GM12875 (cell line): Measurements from ENCODE around the gene ITGA1.

Experiments
- H3K4me3 ChIP-seq: one replicate; pipeline ENCODE4 v1.5.1; 2011; ENCODE audit warnings: low read depth, low read length, control low read depth
- CTCF ChIP-seq: IDR thresholded peaks from 2 replicates; pipeline ENCODE4 v1.5.1; 2011; ENCODE audit warnings: low read depth, mild to moderate bottlenecking, control low read depth, inconsistent platforms, low read length, moderate library complexity, borderline replicate concordance; ENCODE audit not compliant: insufficient read depth

The ITGA1 gene

GRCh38 chr5:52920929-52921328, 133.2 kb downstream of the ITGA1 start:
- TF ChIP-seq CTCF = no peak
- no peak overlapping the region for H3K4me3 ChIP-seq

DNA sequence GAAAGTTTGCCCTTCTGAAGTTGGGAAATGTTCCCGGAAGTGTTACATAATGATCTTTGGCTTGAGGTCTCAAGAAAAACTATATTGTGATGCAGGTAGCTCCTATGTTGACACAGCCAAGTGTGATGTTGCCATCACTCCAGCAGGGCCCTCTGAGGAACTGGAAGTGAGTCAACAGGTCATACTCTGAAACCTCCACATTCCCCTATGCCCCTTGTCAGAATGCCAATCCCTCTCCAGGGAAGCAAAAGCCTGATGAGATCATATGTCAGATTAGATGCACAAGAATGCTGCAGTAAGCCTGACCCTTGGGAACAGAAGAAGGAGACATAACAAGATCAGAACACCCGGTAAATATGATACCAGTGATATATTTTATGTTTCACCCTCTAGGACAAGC, 134.7 kb downstream of the ITGA1 start:
- no peak for TF ChIP-seq CTCF
- no peak overlapping the region for H3K4me3 ChIP-seq

DNA sequence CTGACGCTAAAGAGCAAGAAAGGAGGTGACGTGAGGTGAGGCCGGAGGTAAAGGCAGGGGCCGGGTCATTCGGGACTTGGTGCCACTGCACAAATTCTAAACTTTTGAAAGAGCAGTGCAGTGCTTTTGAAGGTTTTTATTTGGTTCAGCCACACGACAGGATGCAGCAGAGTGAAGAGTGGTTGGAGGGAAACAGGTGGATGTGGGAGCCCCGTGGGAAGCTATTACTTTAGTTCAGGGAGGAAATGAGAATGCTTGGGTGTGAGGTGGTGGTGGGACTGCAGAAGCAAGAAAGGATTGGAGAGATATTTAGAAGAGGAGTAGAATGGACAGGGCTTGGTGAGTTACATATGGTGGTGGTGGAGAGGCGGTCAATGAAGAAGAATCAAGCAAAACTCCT, 136.7 kb downstream of the ITGA1 start:
- TF ChIP-seq CTCF = no peak

GRCh38 chr5:52925001-52925400, 137.3 kb downstream of the ITGA1 start:
- no peak for TF ChIP-seq CTCF
- H3K4me3 ChIP-seq = no peak overlapping the region

More for the DNA sequence above, 136.7 kb downstream of the ITGA1 start:
- H3K4me3 ChIP-seq = no peak overlapping the region

- no peak overlapping the region for H3K4me3 ChIP-seq
- TF ChIP-seq CTCF = no peak
Measured at GRCh38 chr5:52928689-52929088, 141.0 kb downstream of the ITGA1 start.

DNA sequence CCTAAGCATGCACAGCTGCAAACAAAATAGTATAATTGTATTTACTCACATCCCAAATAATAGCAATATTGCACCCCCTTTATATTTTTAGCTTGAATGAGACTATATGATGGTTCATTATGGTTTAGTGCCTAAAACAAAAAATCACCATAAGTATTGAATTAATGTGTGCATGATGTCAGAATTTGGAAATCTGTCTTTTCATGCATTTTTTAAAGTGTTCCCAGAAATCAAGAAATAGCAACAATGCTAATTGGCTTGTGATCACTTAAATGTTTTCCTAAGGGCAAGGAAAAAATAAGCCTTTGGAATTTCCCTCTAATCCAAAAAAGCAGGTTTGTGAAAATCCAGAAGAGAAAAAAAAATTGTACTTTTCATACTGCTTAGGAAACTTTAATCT, 150.5 kb downstream of the ITGA1 start:
- TF ChIP-seq CTCF = no peak
- no peak overlapping the region for H3K4me3 ChIP-seq

DNA sequence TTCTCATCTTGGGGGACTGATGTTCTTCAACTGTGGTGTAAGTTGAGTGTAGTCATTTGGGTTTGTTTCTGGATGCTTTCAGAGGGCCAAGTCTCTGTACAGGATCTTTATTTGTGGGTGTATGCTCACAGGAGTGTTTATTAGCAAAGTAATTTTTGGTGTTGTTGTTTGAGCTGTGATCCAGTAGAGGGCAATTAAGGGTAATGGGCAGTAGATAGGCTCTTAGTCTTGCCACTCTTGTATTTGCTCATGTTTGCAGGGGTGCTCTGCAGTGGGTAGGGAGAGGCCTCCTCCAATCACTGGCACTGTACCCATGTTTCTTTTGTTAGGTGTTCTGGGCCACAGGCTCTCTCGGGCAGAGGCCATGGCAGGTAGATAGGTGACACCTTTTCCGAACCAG, 155.6 kb downstream of the ITGA1 start:
- no peak overlapping the region for H3K4me3 ChIP-seq
- TF ChIP-seq CTCF = no peak
